ENCODE data around the gene FARP2.
A peak's percentile ranks its signal among the peaks of the same experiment; 100 is the strongest.
"Not testable (repeated sequence)": the region's sequence is repeated elsewhere in the genome, so short reads cannot be mapped to it uniquely, and the experiment has no call there.

FARP2 gene

GRCh38 chr2:241413501-241413900 is 57.4 kb downstream of the FARP2 start:
- not testable (repeated sequence) for DNase-seq

- no peak for DNase-seq
These were observed 58.0 kb downstream of the FARP2 start for GRCh38 chr2:241413929-241414580.

DNA sequence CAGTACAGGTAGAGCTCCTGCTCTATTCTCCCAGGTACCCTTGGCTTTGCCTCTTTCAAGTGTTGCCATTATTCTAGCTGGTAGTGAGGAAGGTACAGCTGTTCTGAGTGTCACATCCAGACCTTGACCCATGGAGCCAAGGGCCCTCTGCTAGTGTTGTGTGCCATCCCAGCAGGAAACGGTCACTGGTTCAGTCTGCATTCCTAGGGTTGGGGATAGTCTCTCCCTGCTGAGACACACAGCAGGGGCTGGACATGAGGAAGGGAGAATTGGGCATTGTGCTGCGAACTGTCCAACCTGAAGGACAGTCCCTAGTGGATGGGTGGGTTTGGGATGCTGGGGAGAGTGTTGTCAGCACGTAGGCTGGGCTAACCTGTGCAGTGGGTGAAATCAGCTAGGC is 59.1 kb downstream of the FARP2 start:
- no peak for DNase-seq

GRCh38 chr2:241417626-241418025 is 61.5 kb downstream of the FARP2 start:
- no peak for DNase-seq

DNA sequence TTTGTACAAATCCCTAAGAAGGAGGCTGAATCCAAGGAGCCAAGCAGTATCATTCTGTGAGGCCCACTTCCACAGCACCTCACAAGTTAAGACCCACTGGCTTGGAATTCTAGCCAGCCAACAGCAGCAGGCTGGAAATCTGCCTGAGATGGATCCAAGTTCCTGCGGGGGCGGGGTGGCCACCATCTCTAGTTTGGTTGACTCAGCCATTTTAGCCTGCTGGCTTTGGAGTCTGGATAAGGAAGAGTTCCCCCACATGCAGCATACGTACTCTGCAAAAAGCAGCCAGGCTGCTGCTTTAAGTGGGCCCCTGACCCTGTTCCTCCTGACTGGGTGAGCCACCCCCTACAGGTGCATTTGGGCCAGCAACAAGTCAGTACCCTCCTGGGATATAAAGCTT is 65.2 kb downstream of the FARP2 start:
- no peak for DNase-seq

GRCh38 chr2:241421942-241422341 is 65.9 kb downstream of the FARP2 start:
- not testable (repeated sequence) for DNase-seq

DNA sequence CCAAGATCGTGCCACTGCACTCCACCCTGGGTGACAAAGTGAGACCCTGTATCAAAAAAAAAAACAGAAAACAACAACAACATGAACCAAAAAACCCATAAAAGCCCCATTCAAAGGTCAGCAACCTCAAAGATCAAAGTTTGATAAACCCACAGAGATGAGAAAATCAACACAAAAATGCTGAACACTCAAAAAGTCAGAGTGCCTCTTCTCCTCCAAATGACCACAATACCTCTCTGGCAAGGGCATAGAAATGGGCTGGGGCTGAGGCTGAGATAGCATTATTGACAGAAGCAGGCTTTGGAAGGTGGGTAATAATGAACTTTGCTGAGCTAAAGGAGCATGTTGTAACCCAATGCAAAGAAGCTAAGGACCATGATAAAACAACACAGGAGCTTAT is 66.3 kb downstream of the FARP2 start:
- no peak for DNase-seq

DNA sequence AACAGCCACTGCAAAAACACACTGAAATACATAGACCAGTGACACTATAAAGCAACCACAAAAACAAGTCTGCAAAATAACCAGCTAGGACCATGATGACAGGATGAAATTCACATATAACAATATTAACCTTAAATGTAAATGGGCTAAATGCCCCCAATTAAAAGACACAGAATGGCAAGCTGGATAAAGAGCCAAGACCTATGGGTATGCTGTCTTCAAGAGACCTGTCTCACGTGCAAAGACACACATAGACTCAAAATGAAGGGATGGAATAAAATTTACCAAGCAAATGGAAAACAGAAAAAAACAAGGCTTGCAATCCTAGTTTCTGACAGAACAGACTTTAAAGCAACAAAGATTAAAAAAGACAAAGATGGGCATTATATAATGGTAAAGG is 67.4 kb downstream of the FARP2 start:
- not testable (repeated sequence) for DNase-seq

DNA sequence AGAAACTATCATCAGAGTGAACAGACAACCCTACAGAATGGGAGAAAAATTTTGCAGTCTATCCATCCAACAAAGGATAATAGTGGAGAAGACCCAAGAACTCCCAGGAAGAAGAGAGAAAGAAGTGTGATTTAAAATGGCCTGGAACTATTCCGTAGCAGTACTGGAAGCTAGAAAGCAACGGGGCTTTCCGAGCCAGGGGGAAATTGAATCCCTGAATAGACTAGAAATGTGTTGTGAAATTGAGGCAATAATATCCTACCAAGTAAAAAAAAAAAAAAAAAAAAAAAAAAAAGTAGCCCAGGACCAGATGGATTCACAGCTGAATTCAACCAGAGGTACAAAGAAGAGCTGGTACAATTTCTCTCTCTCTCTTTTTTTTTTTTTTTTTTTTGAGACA is 69.3 kb downstream of the FARP2 start:
- no peak for DNase-seq

DNA sequence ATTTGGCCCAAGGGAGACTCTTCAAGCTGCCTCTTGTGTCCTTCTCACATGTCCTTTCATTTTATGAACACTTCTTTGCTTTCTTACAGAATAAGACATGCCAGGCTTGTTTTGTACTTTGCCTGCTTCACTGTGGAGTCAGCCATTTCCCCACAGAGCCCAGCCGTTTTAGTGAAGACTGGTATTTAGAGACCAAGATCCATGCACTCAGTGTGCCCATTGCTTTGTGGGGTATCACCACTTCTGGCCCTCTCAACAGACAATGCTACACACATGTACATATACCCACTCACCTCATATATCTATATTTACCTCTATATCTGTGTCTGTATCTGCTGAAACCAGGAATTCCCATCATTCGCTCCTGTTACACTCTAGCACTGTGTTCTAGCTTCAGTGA is 74.1 kb downstream of the FARP2 start:
- DNase-seq = no peak

DNA sequence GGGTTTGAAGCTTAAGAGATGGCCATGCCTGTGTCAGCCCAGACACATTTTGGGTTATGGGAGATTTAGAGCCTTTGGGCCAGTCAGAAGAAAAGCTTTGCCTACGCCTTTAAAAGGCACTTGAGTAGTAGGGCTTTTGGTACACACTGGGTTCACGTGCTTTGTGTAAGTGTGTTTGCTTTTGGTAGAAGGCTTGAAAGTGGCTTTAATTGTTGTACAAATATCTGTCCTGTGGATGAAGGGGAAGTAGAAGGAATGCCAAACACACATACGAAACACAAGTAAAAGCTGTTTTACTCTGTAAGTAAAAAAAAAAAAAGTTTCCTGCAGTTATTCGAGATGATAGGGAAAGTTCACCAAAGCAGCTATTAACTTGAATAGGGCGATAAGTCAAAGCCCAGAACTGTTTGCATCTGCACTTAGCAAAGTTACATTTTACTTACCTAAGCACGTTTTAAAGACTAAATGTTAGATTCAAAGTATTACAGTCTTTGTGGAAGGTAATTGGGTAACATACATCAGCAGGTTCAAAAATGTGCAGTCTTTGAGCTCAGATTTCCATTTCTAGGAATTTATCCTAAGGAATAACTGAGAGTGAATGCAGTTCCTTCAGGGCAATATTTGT is 76.9 kb downstream of the FARP2 start:
- DNase-seq = no peak

GRCh38 chr2:241437179-241437578 is 81.1 kb downstream of the FARP2 start:
- DNase-seq = no peak

DNA sequence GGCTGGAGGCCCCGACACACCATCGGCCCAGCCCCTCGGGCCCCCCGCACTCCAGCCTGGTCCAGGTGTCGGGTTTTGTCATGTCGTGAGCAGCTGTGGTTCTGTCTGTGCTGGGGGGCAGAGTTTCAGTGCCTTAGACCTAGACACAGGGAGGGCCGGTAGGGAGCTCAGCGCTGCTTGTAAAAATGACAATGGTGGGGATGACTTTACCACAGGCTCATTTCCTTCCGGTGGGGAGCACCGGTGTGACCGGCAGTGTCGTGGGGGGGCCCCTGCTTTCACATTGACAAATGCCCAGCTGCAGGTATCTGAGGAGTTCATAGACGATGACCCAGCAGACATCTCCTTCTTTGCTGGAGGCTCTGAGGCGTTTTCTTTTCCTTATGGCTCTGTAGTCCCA is 85.4 kb downstream of the FARP2 start:
- DNase-seq = no peak

GRCh38 chr2:241443486-241444223 is 87.6 kb downstream of the FARP2 start:
- DNase-seq = peak; percentile 93

GRCh38 chr2:241445426-241445825 is 89.3 kb downstream of the FARP2 start:
- DNase-seq = no peak

- not testable (repeated sequence) for DNase-seq
These were observed 94.0 kb downstream of the FARP2 start for GRCh38 chr2:241450092-241450491.

DNA sequence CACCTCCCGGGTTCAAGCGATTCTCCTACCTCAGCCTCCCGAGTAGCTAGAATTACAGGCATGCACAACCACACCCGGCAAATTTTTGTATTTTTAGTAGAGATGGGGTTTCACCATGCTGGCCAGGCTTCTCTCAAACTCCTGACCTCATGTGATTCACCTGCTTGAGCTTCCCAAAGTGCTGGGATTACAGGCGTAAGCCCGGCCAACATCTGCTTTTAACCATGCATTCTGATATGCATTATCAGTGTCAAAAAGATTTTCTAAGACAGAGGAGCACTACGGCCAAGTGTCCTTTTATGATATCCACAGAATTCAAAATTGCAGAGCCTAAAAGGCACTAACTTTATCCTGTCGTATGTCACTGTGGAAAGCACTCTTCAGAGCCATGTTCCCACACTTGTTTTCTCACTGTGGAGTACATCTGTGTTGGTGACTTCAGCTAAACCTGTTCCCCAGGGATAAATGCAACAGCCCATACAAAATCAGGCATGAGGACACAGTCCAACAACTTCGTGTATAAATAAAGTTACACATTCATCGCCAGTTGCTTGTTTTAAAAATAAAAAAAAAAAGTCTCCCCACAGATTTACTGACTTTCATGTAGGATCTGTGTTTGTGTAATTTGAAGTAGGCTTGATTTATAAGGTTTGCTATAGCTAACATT is 95.9 kb downstream of the FARP2 start:
- DNase-seq = no peak

GRCh38 chr2:241453919-241454318 is 97.8 kb downstream of the FARP2 start:
- not testable (repeated sequence) for DNase-seq

DNA sequence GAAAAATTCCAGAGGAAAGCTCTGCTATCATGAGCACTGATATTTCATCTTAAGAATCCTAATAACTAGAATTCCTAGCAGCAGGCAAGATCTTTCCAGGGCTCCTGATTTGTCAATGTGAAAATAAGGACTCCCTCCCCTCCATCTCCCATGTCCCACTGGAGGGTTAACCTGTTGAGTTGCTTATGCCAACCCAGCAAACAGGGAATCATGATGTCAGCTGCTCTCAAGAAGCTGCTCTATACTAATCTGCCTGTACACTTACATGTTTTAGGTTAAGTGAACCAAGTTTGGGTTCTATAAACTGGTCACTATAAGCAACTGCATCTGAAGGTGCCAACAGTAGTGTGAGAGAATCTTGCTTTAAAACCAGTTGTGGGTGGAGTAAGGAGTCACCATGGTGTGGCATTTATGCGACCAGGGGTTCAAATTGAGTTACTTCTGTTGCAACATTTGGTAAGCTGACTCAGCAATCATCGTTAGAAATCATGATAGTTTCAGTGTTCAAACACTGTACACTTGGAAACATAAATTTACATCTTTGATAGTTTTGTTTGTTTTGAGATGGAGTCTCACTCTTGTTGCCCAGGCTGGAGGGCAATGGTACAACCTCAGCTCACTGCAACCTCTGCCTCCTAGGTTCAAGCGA is 98.9 kb downstream of the FARP2 start:
- peak; percentile 10 for DNase-seq

GRCh38 chr2:241456546-241456945 is 100.5 kb downstream of the FARP2 start:
- DNase-seq = no peak

GRCh38 chr2:241458687-241459086 is 102.6 kb downstream of the FARP2 start:
- no peak for DNase-seq

GRCh38 chr2:241459520-241459919 is 103.4 kb downstream of the FARP2 start:
- no peak for DNase-seq

- no peak for DNase-seq
These were observed 104.5 kb downstream of the FARP2 start for GRCh38 chr2:241460631-241461030.
